Astrocyte of the spinal cord (primary cell): ENCODE data around the gene GLYATL1B.

Source experiments
- DNase-seq: peaks from one replicate; pipeline ENCODE4 v3.0.0; 2011; ENCODE audit warnings: low read depth, low spot score
- H3K4me3 ChIP-seq: 2 replicates; pipeline ENCODE4 v1.5.1; 2011; ENCODE audit warnings: low read depth, mild to moderate bottlenecking, low read length, moderate library complexity
- in situ Hi-C: cut with HindIII; loops from 2 replicates; pipeline ENCODE4 v1.10.0; 2017; ENCODE audit warnings: low sequenced_read_pairs
- TF ChIP-seq, protein P1 (sequence below): IDR thresholded peaks from 2 replicates; pipeline ENCODE4 v1.5.1; 2012; ENCODE audit warnings: low read depth, mild to moderate bottlenecking, low read length, inconsistent platforms

The GLYATL1B gene

DNA sequence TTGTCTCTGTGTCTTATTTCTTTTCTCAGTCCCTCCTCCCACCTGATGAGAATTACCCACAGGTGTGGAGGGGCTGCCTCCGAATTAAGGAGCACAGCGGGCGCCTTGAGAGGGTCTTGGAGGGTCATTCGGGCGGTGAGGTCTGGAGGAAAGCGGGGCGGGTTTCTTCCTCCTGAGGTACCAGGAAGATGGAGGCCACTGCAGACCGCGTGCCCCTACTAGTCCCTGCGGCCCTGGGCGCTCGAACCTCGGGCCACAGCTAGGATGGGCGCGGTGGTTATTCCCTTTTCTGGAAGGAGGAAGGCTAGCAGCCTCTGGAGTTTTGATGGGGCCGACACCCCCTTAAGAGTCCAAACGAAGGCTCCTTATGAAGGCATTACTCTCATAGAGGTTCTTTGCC, 51.1 kb downstream of the GLYATL1B start:
- in situ Hi-C loops = no loop called here
- H3K4me3 ChIP-seq = no peak overlapping the region
- DNase-seq = no peak
- TF ChIP-seq, protein P1, sequence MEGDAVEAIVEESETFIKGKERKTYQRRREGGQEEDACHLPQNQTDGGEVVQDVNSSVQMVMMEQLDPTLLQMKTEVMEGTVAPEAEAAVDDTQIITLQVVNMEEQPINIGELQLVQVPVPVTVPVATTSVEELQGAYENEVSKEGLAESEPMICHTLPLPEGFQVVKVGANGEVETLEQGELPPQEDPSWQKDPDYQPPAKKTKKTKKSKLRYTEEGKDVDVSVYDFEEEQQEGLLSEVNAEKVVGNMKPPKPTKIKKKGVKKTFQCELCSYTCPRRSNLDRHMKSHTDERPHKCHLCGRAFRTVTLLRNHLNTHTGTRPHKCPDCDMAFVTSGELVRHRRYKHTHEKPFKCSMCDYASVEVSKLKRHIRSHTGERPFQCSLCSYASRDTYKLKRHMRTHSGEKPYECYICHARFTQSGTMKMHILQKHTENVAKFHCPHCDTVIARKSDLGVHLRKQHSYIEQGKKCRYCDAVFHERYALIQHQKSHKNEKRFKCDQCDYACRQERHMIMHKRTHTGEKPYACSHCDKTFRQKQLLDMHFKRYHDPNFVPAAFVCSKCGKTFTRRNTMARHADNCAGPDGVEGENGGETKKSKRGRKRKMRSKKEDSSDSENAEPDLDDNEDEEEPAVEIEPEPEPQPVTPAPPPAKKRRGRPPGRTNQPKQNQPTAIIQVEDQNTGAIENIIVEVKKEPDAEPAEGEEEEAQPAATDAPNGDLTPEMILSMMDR = no peak

DNA sequence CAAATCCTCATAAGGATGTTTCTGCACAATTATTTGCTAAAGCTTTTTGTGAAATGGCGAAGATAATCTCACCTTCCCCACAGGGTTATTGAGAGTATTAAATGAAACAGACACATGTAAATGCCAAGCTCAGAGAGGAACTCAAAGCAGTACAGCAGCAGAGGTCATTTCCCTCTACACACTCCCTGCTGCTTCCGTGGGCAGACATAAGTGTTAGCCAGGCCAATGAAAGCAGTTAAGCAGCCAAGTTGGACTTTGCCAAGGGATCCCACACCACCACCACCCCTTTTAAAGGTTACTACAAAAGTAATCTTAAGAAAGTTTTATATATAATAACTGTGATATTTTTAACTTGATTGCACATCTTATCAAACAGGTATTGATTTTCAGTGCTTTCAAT, 52.5 kb downstream of the GLYATL1B start:
- H3K4me3 ChIP-seq = no peak overlapping the region
- TF ChIP-seq, protein P1 = no peak
- in situ Hi-C loops = no loop called here
- no peak for DNase-seq

DNA sequence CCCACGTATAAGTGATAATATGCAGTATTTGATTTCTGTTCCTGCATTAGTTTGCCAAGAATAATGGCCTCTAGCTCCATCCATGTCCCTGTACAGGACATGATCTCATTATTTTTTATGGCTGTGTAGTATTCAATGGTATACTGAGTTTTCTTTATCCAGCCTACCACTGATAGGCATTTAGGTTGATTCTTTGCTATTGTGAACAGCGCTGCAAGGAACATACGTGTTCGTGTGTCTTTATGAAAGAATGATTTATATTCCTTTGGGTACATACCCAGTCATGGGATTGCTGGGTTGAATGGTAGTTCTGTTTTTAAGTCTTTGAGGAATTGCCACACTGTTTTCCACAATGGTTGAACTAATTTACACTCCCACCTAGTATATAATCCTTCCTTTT, 55.1 kb downstream of the GLYATL1B start:
- in situ Hi-C loops = no loop called here
- no peak overlapping the region for H3K4me3 ChIP-seq

DNA sequence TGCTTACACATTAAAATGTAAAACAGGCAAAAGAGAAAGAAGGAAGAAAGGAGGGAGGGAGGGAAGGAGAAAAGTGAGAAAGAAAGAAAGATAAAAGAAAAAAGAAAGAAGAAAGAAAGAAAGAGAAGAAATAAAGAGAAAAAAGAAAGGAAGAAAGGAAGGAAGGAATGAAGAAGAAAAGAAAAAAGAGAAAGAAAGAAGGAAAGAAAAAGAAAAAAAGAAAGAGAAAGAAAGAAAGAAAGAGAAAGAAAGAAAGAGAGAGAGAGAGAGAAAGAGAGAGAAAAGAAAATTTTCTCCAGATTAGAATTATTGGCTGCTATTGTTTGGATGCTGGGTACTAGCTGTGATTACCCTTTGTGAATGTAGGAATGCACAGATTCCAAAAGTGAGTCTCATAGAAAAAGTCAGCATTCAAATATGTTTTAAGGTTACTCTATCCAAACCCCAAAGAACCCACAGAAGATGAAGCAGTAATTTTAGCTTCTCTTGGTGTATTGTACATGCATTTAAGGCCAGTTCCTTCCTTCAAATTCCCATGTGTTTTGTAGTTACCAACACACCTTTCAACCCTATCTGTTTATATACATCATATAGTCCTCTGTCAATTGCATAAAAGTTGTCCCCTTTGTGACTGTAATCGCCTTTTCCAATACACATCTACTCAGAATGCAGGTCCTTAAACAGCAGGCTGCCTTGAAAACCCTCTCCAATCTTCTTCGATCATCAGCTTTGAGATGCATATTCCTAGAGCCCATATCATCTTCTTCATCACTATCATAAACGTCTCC, 55.8 kb downstream of the GLYATL1B start:
- in situ Hi-C loops = no loop called here
- peak overlapping the region; percentile 94 for H3K4me3 ChIP-seq
- DNase-seq = peak; percentile 43
- TF ChIP-seq, protein P1 = no peak

More for the DNA sequence above, 55.1 kb downstream of the GLYATL1B start:
- no peak for DNase-seq
- TF ChIP-seq, protein P1 = no peak

DNA sequence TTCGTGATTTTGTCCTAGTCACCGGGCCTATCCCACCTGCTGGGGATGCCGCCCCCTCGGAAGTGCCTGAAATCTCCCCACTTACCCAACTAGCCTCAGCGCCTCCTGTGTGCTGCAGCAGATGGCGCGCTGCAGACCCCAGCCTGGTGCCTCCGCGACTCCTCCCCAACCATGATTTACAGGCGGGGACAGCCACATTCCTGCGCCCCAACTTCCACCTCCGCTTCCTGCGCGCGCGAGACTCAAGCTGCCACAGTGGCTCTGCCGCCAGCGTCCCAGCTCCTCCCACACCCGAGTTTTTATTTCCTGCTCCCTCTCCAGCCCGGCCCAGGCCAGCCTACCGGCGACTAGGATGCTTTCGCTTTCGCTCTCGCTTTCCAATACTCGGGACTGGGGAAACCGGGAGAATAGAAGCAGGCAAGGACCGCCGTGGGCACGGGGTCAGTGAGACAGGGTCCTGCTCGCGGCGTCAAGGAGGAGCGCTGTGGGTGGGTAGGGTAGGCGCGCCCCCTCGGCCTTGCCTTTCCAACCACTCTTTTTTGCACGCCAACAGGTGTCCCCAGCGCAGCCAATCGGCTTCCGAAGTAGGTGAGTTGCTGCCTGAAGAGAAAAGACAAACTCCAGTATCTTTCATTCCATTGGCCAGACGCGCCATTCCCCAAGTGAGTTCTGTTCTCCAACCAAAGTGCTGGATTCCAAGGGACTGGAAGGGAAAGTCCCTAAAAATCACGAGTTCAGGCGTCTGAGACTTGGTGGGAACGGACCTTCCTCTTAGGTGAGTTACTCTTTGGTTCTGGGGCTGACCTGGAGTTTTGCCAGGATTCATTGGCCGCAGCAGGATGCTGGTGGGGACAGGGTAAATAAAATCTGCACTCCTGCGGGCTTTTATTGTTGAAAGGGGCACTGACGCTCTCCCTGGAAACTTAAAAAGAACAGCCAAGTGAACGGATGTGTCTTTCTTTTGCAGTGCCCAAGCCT, 56.7 kb downstream of the GLYATL1B start, which contains the start of gene FAM111A:
Gene FAM111A (plus strand): TSS at position 327 of the 978 bp plus-strand sequence. CDS start 6,017 bp downstream, outside the sequence.
- H3K4me3 ChIP-seq = peak within 1 kb of the TSS; percentile 94
- DNase-seq = peak; percentile 88
- in situ Hi-C loops = no loop called here
- TF ChIP-seq, protein P1 = peak; percentile 48

DNA sequence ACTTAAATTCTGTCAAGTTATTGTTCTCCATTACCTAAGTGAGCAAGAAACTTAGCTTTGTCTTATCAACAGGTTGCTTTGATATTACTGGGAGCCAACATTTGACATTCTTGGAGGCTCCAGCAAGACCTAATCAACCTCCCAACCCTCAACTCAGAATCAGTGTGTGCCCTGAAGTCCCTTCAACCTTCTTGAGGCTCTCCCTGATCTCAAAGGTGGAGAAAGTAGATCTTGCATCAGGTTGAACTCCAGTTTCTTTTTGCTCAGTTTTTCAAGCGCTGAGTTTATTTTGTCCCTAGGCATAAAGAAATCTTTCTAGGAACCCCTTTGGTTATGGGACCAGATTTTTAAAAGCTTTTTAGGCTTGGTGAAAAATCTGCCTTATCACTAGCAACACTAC, 58.0 kb downstream of the GLYATL1B start:
- in situ Hi-C loops = no loop called here

More for the DNA sequence above, 58.0 kb downstream of the GLYATL1B start:
- DNase-seq = peak; percentile 38
- TF ChIP-seq, protein P1 = no peak
- peak overlapping the region; percentile 51 for H3K4me3 ChIP-seq
